ENCODE data around the gene FRMD5. TPM values are rescaled to one million over a fixed set of nuclear protein-coding genes. Genes with fewer than 3 reads are reported as not detected.
"Not testable (repeated sequence)": the region's sequence is repeated elsewhere in the genome, so short reads cannot be mapped to it uniquely, and the experiment has no call there.

The FRMD5 gene
- total RNA-seq, 1 donor from 2014 or later: 69.1 TPM

GRCh38 chr15:44045661-44046060 is 149.4 kb downstream of the FRMD5 start:
- intact Hi-C loops (cut with DNase I): no loop called here
- no peak for DNase-seq (ENCODE audit: low spot score)

GRCh38 chr15:44045217-44045616 is 149.9 kb downstream of the FRMD5 start:
- DNase-seq (ENCODE audit: low spot score): no peak
- intact Hi-C loops (cut with DNase I): no loop called here

- no peak for DNase-seq (ENCODE audit: low spot score)
- intact Hi-C loops (cut with DNase I): no loop called here
Measured at GRCh38 chr15:44038755-44039191, 156.3 kb downstream of the FRMD5 start.

GRCh38 chr15:44035781-44036699 is 159.0 kb downstream of the FRMD5 start:
- no peak for DNase-seq (ENCODE audit: low spot score)
- intact Hi-C loops (cut with DNase I): no loop called here

- no peak for DNase-seq (ENCODE audit: low spot score)
- intact Hi-C loops (cut with DNase I): no loop called here
Measured at GRCh38 chr15:44034933-44035624, 160.0 kb downstream of the FRMD5 start.

- DNase-seq (ENCODE audit: low spot score): no peak
- intact Hi-C loops (cut with DNase I): no loop called here
Measured at GRCh38 chr15:44034334-44034733, 160.7 kb downstream of the FRMD5 start.

GRCh38 chr15:44033894-44034293 is 161.2 kb downstream of the FRMD5 start:
- DNase-seq (ENCODE audit: low spot score): no peak
- intact Hi-C loops (cut with DNase I): no loop called here

- intact Hi-C loops (cut with DNase I); DNase-seq (ENCODE audit: low spot score): not testable (repeated sequence)
Measured at GRCh38 chr15:44032820-44033219, 162.3 kb downstream of the FRMD5 start.

GRCh38 chr15:44029940-44030568 is 165.0 kb downstream of the FRMD5 start:
- no peak for DNase-seq (ENCODE audit: low spot score)
- intact Hi-C loops (cut with DNase I): no loop called here

- DNase-seq (ENCODE audit: low spot score): no peak
- intact Hi-C loops (cut with DNase I): no loop called here
Measured at GRCh38 chr15:44029003-44029402, 166.1 kb downstream of the FRMD5 start.

- intact Hi-C loops (cut with DNase I): no loop called here
Measured at GRCh38 chr15:44028349-44028748, 166.7 kb downstream of the FRMD5 start.

GRCh38 chr15:44024155-44024554 is 170.9 kb downstream of the FRMD5 start:
- intact Hi-C loops (cut with DNase I): no loop called here

More at GRCh38 chr15:44028349-44028748, 166.7 kb downstream of the FRMD5 start:
- no peak for DNase-seq (ENCODE audit: low spot score)

GRCh38 chr15:44023176-44023575 is 171.9 kb downstream of the FRMD5 start:
- intact Hi-C loops (cut with DNase I): no loop called here
- DNase-seq (ENCODE audit: low spot score): no peak

More at GRCh38 chr15:44024155-44024554, 170.9 kb downstream of the FRMD5 start:
- no peak for DNase-seq (ENCODE audit: low spot score)

- DNase-seq (ENCODE audit: low spot score): no peak
- intact Hi-C loops (cut with DNase I): no loop called here
Measured at GRCh38 chr15:44018151-44018550, 176.9 kb downstream of the FRMD5 start.

GRCh38 chr15:44015545-44016305 is 179.3 kb downstream of the FRMD5 start:
- intact Hi-C loops (cut with DNase I): no loop called here
- DNase-seq (ENCODE audit: low spot score): no peak

- DNase-seq (ENCODE audit: low spot score): no peak
- intact Hi-C loops (cut with DNase I): no loop called here
Measured at GRCh38 chr15:44011238-44011854, 183.7 kb downstream of the FRMD5 start.

GRCh38 chr15:44010089-44010488 is 185.0 kb downstream of the FRMD5 start:
- intact Hi-C loops (cut with DNase I): no loop called here
- no peak for DNase-seq (ENCODE audit: low spot score)

GRCh38 chr15:44009038-44009437 is 186.0 kb downstream of the FRMD5 start:
- intact Hi-C loops (cut with DNase I): no loop called here
- no peak for DNase-seq (ENCODE audit: low spot score)

GRCh38 chr15:44000248-44000647 is 194.8 kb downstream of the FRMD5 start:
- intact Hi-C loops (cut with DNase I): not testable (repeated sequence)

More at GRCh38 chr15:44000248-44000647, 194.8 kb downstream of the FRMD5 start:
- not testable (repeated sequence) for DNase-seq (ENCODE audit: low spot score)

Data from cardiac septum (tissue), 1 donor.